ENCODE data around the gene PHF21B.
"Not testable (repeated sequence)": the region's sequence is repeated elsewhere in the genome, so short reads cannot be mapped to it uniquely, and the experiment has no call there.

Gene PHF21B

DNA sequence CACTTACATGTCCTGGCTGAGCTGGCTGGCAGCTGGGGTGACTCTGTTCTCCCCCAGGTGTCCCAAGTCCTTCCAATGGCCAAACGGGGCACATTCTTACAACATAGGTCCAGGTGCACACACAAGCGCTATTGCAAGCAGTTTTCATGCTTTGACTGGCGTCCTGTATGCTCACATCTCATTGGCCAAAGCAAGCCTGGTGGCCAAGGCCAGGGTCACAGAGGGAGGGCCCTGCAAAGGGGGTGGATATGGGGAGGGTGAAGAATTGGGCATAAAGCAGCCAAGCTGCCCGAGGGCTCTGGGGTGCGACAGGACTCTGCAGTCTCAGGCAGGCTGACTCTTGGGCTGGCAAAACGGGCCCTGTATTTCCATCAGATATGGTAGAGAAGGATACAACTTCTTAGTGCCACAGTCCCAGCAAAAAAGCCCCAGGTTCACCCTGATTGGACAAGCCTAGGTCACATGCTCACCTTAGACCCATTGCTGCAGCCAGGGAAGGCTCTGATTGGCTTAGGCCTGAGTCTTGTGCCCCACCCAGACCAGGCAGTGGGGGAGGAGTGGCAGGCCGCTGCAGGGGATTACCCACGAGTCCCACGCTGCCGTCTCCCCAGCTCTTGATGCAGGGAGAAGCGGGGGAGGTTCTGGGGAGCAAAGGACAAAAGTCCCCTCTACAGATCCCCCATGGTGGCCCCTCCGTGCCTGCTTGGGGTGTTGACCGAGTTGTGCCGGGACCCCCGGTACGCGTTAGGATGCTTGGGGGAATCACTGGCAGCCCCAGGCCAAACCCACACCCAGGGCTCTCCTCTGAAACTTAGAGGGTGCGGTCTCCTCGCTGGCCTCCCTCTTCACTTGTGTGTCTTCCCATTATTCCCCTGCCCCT is 146.6 kb downstream of the PHF21B start:
- DNase-seq: no peak

DNA sequence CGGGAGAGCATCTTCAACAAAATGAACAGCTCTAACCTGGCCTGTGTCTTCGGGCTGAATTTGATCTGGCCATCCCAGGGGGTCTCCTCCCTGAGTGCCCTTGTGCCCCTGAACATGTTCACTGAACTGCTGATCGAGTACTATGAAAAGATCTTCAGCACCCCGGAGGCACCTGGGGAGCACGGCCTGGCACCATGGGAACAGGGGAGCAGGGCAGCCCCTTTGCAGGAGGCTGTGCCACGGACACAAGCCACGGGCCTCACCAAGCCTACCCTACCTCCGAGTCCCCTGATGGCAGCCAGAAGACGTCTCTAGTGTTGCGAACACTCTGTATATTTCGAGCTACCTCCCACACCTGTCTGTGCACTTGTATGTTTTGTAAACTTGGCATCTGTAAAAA is 147.5 kb downstream of the PHF21B start:
- no peak for DNase-seq

DNA sequence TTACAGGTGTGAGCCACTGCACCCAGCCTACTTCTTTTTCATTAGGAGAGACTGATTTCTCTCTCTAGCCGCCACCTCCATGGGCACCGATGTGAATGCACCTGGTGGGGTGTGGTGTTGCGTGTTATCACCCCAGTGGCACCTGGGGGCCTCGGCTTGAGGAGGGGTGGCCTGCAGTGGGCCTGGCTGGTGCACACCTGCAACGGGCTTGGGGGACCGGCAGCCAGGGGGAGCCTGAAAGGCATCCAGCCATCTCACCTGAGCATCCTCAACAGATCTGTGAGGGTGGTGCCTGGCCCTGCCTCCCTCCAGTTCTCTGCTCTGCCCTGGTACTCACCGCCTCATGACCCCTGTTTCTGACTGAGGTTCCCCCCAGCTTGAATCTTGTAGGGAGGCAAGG is 148.6 kb downstream of the PHF21B start:
- DNase-seq: no peak

DNA sequence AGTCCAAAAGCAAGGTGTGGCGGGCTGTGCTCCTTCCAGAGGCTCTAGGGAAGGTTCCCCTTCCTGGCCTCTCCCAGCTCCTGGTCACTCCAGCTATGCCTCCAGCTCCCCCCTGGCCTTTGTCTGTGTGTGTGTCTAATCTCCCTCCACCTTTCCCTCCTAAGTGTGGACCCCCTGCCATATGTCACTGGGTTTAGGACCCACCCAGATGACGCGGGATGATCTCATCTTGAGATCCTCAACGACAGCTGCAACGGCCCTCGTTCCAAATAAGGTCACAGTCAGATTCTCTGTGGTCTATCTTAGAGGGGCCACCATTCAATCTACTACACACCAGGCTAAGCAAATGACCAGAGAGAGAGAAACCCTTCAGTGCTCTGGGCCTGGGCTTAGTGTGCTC is 149.5 kb downstream of the PHF21B start:
- DNase-seq: no peak

DNA sequence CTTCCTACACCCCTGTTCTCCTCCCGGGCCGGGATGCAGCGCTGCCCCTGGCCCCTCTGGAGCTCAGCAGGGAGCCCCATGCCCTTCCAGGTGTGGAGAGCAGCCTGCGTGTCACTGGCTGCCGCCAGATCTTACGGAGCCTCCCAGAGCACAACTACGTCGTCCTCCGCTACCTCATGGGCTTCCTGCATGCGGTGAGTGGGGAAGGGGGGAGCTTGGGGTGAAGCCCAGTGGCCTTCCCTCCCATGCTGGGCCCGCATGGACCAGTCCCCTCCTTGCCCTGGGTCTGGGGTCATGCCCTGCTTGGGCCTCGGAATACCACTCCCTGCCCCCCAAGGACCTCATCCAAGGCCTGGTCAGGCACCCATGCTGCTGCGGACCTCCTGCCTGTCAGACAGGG is 150.2 kb downstream of the PHF21B start:
- DNase-seq: no peak

- DNase-seq: not testable (repeated sequence)
Measured at GRCh38 chr22:44858819-44859218, 151.0 kb downstream of the PHF21B start.

DNA sequence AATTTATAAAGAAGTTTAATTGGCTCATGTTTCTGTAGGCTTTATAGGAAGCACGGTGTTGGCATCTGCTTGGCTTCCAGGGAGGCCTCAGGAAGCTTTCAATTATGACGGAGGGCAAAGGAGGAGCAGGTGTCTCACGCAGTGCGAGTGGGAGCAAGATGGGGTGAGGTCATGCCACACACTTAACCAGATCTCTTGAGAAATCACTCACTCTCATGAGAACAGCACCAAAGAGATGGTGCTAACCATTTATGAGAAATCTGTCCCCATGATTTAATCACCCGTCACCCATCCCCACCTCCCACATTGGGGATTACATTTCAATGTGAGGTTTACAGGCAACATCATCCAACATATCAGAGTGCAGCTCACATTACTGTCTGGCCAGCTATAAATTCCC is 153.9 kb downstream of the PHF21B start:
- DNase-seq: no peak

GRCh38 chr22:44854641-44855040 is 155.2 kb downstream of the PHF21B start:
- not testable (repeated sequence) for DNase-seq

GRCh38 chr22:44850946-44851345 is 158.9 kb downstream of the PHF21B start:
- no peak for DNase-seq

DNA sequence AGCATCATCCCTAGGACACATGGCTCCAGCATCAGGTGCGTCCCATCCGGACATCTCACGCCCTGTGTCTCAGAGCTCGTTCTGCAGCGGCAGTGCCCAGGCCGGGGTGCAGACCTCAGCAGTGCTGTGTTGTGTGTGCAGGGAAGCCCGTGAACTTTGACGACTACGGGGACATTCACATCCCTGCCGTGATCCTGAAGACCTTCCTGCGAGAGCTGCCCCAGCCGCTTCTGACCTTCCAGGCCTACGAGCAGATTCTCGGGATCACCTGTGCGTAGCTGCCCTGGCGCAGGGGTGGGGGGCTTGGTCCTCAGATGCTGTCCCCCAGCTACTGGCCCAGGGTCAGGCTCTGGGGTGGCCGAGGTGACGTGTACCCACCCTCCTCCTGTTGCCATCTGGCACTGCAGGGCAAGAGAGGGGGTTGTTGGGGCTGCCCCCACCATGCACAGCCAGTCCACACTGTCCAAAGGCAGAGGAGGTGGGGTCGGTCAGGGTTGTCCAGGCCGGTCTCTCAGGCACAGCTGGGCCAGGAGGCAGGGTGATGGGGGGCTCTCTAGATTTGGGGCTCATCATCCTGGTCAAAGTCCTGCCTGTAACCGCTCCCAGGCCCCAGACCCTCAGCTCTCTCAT is 160.9 kb downstream of the PHF21B start:
- DNase-seq: no peak

- DNase-seq: no peak
Measured at GRCh38 chr22:44848296-44848741, 161.5 kb downstream of the PHF21B start.

GRCh38 chr22:44847892-44848291 is 161.9 kb downstream of the PHF21B start:
- no peak for DNase-seq

DNA sequence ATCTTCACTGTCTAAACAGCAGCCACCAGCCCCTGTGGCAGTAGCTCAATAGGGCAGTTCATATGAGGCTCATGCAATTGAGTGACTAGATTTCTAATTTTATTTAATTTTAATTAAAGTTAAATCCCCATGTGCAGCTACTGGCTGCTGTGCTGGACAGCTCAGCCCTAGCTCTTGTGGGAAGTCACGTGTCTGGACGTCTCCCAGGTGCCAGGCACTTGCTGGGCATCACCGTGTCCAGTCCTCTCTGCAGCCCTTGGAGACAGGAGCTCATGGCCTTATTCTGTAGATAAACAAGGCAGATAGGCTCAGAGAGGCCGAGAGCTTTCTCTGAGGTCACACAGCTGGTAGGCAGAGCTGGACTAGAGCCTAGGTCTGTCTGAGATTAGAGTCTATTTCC is 162.4 kb downstream of the PHF21B start:
- no peak for DNase-seq

- DNase-seq: no peak
Measured at GRCh38 chr22:44846726-44847275, 163.0 kb downstream of the PHF21B start.

DNA sequence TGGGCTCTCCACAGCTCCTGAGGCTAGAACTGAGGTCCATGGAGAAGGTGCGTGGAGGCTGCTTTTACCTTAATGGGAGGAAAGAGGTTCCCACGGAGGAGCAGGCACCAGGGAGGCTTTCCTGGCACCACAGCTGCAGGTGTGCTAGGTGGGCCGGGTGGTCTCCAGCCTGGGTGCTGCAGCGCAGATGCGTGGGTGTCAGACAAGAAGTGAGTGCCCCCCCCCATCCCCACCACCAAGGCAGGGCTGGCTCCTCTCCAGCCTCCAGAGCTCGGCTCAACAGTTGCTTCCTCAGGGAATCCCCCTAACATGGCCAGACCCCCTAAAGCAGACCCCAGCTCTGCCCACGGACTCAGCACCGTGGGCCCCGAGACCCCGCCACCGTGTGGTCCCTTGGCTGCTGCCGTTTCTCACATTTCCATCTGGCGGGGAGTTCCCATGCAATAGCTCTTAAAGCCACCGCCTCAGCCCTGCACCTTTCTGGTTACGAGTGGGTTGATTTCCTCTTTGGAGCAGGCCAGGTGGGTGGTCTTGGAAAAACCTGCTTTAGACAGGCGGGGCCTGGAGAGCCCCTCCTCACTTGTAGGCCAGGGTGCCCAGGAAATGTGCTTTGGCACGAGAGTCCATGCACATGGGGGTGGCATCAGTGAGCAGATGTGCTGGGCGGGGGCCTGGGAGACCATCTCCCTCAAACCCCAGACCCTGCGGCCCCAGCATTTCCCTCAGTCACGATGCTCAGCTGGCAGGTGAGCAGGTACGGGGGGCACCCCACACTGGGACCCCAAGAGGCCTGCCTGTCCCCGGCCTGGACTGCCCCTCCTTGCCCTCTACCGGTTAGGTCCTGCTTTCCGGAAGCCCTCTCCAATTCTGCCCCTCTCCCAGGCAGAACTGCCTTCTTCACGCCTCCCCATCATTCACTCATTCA is 163.7 kb downstream of the PHF21B start:
- no peak for DNase-seq

GRCh38 chr22:44845191-44845590 is 164.6 kb downstream of the PHF21B start:
- no peak for DNase-seq

GRCh38 chr22:44842417-44842816 is 167.4 kb downstream of the PHF21B start:
- DNase-seq: no peak

- no peak for DNase-seq
Measured at GRCh38 chr22:44840611-44841322, 169.0 kb downstream of the PHF21B start.

DNA sequence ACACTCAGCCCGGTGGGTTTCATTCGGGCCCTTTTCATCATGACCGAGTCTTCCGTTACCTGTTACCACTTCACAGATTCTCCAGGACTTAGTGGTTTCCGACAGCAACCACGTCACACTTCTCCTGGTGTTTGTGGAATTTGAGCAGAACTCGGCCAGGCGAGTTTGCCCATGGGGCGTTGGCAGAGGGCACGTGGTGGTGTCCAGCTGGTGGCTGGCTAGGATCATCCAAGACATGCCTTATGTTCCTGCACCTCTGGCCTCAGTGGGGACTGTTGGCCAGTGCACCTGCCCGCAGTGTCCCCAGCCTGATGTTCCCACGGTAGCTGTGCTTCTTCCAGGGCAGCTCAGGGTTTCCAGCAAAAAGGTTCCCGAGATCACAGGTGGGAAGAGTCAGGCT is 170.1 kb downstream of the PHF21B start:
- DNase-seq: no peak

GRCh38 chr22:44839061-44839460 is 170.7 kb downstream of the PHF21B start:
- DNase-seq: no peak

- no peak for DNase-seq
Measured at GRCh38 chr22:44838316-44839016, 171.3 kb downstream of the PHF21B start.

DNA sequence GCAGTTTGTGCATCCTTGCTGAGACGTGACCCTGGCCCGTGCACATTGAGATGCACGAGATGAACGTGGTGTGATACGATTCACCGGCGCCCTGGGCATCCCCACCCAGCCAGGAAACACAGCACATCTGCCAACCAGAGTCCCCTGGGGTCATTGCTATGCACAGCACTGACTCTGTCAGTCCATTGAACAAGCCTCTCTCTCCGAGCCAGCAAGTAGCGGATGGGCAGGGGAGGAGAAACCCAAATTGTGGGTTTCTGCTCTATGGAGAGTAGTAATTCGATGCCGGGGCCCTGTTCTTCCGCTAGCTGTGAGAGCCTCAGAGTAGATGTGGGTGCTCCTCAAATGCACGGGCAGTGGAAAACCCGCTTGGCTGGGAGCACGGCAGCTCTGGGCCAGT is 172.3 kb downstream of the PHF21B start:
- no peak for DNase-seq

Measured in CD4-positive, alpha-beta T cell treated with Interleukin-10 for 1 hour (primary cell).